Measurements from ENCODE around the gene PSME3. TPM values are rescaled to one million over a fixed set of nuclear protein-coding genes. Genes with fewer than 3 reads are reported as not detected.
"Not testable (repeated sequence)": the region's sequence is repeated elsewhere in the genome, so short reads cannot be mapped to it uniquely, and the experiment has no call there.

PSME3 gene
- total RNA-seq, 2 donors from 2014 or later = 41.2 to 82.5 TPM

DNA sequence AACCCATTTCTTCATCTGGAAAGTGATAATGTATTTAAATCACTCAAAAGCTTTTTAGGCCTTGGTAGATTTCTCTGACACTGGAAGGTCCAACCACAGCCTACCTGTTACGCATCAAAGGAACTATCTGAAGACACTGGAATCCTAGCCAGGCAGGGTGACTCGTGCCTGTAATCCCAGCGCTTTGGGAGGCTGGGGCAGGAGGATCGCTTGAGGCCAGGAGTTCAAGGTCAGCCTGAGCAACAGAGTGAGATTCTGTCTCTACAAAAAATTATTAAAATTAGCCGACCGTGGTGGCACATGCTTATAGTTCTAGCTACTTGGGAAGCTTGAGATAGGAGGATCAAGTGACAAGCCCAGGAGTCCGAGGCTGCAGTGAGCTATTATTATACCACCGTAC is 49.0 kb downstream of the PSME3 start:
- DNase-seq (ENCODE audit: low spot score) = no peak
- Histone ChIP-seq H3K4me1 (ENCODE audit: control insufficient read depth in 1 of 2, low read depth in 2 of 2) (no peaks in the 10 kb centered on the region), H3K9me3 (no peaks in the 10 kb centered on the region), H3K27me3 (replicated peaks; ENCODE audit: insufficient read depth) (no peaks in the 10 kb centered on the region), H3K4me3 (no peak overlapping the region), H3K27ac (no peak overlapping the region), H3K36me3 (no peaks in the 10 kb centered on the region)
- TF ChIP-seq CTCF (IDR thresholded peaks at IDR 0.05) = no peak
- ATAC-seq (ENCODE audit: insufficient number of reproducible peaks, low FRiP score, low read depth) = no peak

DNA sequence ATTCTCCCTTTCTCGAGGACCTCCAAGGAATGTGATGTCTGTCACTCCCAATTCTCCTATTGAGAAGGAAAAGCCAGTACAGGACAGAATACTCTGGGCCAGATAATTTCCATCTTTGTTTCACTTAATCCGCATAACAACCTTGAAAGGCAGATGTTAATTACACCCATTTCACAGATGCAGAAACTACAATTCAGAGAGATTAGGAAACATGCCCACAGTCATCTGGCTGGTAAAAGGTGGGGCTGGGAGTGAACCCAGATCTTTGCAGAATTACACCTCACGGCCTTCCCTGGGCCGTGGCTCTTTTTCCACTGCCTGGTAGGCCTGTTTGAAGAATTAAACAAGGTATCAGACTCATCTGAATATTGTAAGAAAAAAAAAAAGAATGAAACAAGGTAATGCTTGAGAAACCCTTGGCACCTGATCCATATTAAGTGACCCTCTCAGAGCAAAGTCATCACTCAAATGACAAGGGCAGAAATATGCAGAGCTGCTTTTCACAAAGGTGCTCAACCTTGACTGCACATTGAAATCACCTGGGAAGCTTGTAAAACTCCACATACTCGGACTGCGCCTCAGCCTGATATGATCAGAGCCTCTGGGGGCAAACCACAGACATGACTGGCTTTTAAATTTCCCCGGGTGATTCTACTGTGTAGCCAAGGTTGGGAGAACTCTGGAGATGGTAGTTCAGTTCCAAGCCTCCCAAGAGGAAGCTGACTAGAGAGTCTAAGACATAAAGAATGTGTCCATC is 50.8 kb downstream of the PSME3 start:
- ATAC-seq (ENCODE audit: insufficient number of reproducible peaks, low FRiP score, low read depth) = no peak
- no peaks in the 10 kb centered on the region for H3K9me3 ChIP-seq
- no peak for TF ChIP-seq CTCF (IDR thresholded peaks at IDR 0.05)
- DNase-seq (ENCODE audit: low spot score) = no peak
- H3K27ac ChIP-seq = no peak overlapping the region
- no peaks in the 10 kb centered on the region for H3K4me1 ChIP-seq (ENCODE audit: control insufficient read depth in 1 of 2, low read depth in 2 of 2)
- no peaks in the 10 kb centered on the region for H3K36me3 ChIP-seq
- no peak overlapping the region for H3K4me3 ChIP-seq
- no peaks in the 10 kb centered on the region for H3K27me3 ChIP-seq (replicated peaks; ENCODE audit: insufficient read depth)

GRCh38 chr17:42885806-42886205 is 52.6 kb downstream of the PSME3 start:
- not testable (repeated sequence) for DNase-seq (ENCODE audit: low spot score); H3K27ac ChIP-seq; ATAC-seq (ENCODE audit: insufficient number of reproducible peaks, low FRiP score, low read depth); H3K9me3 ChIP-seq; H3K4me3 ChIP-seq; H3K4me1 ChIP-seq (ENCODE audit: control insufficient read depth in 1 of 2, low read depth in 2 of 2); H3K36me3 ChIP-seq; H3K27me3 ChIP-seq (replicated peaks; ENCODE audit: insufficient read depth)

GRCh38 chr17:42886283-42887176 is 53.3 kb downstream of the PSME3 start:
- ATAC-seq (ENCODE audit: insufficient number of reproducible peaks, low FRiP score, low read depth) (no peak), DNase-seq (ENCODE audit: low spot score) (no peak)
- Histone ChIP-seq H3K27me3 (replicated peaks; ENCODE audit: insufficient read depth) (no peaks in the 10 kb centered on the region), H3K9me3 (no peaks in the 10 kb centered on the region), H3K36me3 (no peaks in the 10 kb centered on the region), H3K27ac (no peak overlapping the region), H3K4me1 (ENCODE audit: control insufficient read depth in 1 of 2, low read depth in 2 of 2) (peaks cover 4 to 8% of the 10 kb centered on the region in 2 donors), H3K4me3 (no peak overlapping the region)
- TF ChIP-seq CTCF (IDR thresholded peaks at IDR 0.05) = no peak

GRCh38 chr17:42889809-42890208 is 56.6 kb downstream of the PSME3 start:
- peaks cover 33 to 41% of the 10 kb centered on the region in 2 donors for H3K4me1 ChIP-seq (ENCODE audit: control insufficient read depth in 1 of 2, low read depth in 2 of 2)
- no peaks in the 10 kb centered on the region for H3K27me3 ChIP-seq (replicated peaks; ENCODE audit: insufficient read depth)
- no peak overlapping the region for H3K4me3 ChIP-seq
- no peak for TF ChIP-seq CTCF (IDR thresholded peaks at IDR 0.05)
- no peak for DNase-seq (ENCODE audit: low spot score)
- no peak overlapping the region for H3K27ac ChIP-seq
- H3K9me3 ChIP-seq = no peaks in the 10 kb centered on the region
- no peaks in the 10 kb centered on the region for H3K36me3 ChIP-seq
- ATAC-seq (ENCODE audit: insufficient number of reproducible peaks, low FRiP score, low read depth) = no peak
